Activated gamma-delta T cell (primary cell): ENCODE data around the gene FAM131C.
"Not testable (repeated sequence)": the region's sequence is repeated elsewhere in the genome, so short reads cannot be mapped to it uniquely, and the experiment has no call there.

Source experiments
- DNase-seq: peaks from one replicate; lab custom pipeline; 2025; lab: John Stamatoyannopoulos, UW

FAM131C gene

DNA sequence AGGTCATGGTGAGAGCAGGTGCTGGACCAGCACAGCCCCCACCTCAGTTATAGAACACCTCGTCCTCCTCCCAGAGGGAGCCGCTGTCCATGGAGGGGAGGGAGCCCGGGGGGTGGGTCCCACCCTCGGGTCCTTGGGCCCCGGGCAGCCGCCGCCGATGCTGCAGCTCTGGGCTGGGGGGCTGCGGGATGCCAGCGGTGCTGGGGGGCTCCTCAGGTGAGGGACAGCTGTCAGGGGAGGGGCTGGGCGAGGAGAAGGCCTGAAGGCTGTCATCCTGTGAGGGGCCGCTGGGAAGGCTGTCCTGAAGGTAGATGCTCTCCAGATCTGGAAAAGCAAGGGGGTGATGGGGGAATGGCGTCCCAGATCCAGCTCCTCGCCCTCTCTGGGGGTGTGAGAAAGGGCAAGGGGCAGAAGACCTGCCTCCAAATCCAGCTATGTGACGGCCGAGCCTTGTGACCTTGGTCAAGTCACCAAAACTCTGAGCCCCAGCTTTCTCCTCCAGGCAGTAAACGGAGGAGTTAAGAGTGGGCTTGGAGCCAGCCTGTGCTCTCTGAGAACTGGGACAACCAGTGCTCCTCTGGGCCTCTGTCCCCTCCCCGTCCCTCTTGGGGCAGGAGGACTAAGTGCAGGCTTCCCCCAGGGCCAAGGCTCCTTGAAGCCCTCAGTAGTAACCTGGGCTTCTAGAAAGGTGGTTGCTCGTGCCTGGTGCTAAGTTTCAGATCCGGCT, 14.9 kb downstream of the FAM131C start:
- DNase-seq: not testable (repeated sequence)

DNA sequence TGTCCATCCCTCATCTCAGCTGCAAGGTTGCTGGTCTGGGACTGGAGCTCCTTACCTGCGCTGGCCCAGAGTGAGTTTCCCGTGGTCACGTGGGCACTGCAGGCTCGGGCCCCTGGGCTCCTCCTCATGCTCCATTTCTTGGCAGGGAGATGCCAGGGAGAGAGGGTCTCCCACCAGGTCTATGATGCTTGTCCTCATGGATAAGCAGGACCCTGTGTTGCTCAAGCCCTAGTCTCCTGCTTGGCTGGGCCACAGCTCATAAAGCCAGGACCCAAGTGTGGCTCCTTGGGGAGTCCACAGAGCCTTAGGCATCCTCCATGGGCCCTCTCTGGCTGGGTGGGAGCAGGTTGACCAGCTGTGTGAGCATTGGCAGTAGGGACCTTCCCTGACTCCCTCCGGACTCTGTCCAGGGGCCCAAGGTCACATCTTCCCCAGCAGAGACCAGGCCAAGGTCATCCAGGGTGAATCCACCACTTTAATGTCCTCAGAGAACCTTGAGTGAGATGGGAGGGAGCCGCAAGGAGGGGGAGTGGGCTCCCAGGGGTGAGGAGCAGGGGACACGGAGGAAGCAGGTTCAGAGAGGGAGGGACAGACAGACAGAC, 16.0 kb downstream of the FAM131C start:
- DNase-seq: not testable (repeated sequence)

DNA sequence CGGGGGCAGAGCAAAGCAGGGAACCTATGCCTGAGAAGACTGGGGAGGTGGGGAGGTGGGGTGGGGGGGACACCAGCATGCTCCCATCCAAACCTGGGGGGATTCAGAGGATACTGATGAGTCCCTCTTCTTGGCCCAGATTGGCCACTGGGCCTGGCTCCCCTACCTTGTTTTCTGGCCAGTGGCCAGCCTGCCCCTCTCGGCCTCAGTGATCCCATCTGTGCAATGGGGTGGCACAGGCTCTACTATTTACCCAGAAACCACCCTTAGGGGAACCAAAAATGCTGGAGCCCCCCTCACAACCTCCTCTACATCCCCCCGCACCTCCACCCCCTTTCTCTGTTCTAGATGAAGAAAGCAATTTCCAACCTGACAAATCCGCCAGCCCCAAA, 16.9 kb downstream of the FAM131C start:
- not testable (repeated sequence) for DNase-seq

DNA sequence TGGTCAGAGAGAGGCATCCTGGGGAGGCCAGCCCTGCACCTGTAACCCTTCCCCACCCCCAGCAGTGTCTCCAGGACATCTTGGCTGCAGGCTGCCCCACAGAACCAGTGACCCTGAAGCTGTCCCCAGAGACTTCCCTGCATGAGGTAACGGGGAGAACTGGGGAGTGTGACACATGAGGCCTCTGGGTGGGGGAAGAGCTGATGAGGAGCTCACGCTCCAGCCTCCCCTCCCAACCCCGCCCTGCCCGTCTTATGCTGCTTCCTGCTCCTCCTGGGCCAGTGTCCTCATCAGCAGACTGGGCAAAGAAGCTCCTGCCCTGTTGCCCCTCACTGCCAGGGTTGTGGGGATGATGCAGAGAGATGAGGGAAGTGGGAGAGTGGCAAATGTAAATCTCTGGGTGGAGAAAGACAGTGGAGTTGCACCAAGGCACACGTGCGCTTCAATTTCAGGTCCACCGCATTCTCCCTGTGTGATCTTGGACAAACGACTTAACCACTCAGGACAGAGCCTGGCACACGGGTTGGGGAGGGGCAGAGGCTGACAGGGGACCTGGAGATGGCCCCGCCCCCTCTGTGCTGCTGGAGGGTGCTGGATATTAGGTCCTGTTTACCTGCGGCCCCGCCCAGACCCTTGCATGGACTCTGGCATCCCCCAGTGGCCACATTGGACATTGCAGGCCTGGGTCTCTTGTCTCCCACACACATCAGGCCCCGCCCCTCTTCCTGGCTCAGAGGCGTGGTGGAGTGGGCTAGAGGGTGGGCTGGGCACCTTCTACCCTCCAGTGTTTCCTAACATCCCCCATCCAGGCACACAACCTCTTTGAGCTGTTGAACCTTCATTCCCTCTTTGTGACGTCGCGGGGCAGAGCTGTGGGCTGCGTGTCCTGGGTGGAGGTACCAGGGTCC, 17.6 kb downstream of the FAM131C start:
- DNase-seq: no peak

DNA sequence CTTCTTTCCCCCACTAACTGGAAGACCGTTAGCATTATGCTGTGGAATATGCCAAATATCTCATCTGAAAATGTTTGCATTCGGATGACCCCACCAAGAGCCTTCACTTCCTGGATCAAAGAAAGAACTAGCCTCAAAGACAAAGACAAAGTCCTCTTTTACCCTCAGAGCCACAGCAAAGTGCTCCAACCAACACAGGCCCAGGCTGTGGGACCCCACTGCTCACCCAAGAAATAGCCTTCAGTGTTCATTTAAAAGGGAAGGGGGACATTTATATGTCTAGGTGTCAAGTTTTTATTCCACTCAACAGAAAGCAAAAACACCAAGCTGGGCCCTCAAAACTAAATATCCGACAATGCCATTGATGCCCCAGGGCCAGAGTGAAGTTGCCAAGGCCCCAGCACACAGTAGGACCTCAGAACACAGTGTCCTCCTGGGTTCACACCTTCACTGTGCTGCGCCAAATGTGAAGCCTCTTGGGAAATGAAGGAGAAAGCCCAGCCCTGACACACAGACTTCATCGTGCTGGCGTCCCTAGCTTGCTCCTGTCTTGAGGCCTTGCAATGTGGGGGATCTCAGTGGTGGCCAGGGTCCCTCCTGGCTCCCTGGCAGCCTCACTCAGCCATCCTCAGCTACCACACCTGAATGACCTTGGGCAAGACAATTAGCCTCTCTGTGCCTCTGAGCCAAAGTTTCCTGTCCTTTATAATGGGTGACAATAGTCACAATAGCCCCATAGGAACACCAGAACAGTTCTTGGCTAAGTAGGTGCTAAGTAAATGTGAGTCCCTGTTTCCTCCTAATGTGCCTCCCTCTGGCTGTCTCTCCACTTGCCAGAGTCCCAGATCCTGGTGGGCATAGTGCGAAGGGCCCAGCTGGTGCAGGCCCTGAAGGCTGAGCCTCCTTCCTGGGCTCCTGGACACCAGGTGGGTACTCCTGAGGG, 18.6 kb downstream of the FAM131C start:
- no peak for DNase-seq

DNA sequence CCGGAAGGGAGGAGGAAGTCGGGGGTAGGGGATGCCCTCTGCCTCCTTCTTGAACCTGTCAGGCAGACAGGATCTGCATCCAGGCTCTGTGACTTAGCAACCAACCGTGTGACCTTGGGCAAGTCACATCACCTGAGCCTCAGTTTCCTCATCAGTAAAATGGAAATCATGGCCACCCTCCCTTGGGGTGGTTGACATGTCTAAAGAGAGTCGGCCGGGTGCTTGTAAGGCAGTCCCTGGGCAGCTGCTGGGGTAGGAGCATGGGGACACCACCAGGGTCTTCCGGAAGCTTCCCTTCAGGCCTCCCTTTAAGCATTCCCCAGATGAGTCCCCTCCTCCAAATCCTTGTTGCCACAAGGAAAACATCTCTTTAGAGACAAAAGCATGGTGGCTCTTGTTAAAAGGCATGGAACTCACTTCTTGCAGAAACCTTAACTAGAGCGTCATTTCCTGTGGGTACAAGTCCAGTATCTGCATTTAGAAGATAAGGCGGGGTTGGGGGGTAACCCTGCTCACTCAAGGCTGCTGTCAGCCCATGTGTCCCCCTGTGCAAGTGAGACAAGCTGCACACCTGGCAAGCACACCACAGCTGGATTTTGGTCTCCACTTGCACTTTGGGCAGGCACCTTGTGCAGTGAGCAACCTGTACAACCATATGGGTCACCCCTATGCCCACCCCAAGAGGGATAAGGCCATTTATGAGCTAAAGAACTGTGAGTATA, 19.5 kb downstream of the FAM131C start:
- DNase-seq: no peak

DNA sequence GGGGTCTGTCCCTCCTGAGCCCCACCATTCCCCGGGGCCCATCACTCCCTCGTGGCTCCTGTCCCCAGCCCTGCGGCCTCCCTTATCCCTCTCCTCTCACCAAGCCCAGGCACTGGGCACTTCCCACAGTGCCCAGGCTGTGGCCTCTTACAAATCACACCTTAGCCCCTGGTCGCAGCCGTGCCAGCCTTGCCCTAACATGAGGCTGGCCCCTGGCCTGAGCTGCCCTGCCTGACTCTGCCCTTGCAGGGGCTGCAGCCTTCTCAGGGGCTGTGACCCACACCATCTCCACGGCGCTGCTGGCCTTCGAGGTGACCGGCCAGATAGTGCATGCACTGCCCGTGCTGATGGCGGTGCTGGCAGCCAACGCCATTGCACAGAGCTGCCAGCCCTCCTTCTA, 21.5 kb downstream of the FAM131C start:
- not testable (repeated sequence) for DNase-seq

DNA sequence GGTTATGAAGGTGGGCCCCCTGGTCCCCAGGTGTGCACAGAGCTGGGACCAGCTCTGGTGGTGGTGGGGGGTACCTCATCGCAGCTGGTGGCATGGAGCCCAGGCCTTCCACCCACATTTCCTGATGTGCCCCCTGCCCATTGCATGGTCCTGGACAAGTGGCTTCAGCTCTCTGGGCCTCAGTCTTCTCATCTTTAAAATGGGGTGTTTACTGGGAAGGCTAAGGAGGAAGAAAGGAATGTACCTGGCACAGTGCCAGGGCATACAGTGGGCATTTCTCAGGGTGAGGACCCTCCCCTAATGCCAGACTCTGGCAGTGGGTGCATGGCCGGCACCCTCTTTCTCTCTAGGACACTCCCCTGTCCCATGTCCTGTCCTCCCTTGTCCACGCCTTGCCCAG, 22.4 kb downstream of the FAM131C start:
- no peak for DNase-seq

DNA sequence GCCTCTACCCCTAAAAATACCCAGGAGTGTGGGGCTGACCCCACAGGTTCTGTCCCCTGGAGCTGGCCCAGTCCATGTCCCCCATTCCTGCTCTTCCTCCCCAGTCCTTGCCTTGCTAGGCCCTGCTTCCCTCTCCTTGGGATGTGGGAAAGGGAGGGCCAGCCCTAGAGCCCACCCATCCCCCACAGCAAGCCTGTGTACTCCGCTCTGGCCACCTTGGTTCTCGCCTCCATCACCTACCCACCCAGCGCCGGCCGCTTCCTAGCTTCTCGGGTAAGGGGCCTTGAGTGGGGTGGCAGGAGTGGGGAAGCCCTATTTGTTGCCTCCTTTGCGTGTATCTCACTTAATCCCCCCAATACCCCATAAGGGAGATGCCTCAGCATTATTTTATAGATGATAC, 23.1 kb downstream of the FAM131C start:
- DNase-seq: no peak

DNA sequence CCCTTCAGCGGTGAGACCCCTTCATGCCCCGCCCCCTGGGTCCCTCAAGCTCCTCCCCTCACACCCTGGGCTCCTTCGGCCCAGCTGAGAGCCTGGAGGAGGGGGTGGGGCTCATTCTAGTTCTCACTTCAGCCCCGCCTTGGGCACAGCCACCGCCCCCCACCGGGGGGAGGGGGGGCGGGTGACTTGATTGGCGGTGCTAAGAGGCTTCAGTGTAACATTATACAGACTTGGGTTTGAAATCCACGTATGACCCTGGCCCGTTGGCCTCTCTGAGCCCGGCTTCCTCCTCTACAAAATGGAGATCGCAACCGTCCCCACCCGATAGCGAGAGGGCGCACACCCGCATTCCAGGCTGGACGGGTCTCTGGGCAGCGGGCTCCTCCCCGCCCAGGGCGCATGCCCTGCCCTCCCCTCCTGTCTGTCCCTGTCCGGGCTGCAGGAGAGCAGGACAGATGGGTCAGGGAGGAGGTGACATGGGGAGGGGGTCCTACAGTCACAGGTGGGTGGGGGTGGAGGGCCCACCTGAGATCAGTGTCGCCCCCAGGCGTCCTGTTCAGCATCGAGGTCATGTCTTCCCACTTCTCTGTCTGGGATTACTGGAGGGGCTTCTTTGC, 24.8 kb downstream of the FAM131C start:
- DNase-seq: no peak

DNA sequence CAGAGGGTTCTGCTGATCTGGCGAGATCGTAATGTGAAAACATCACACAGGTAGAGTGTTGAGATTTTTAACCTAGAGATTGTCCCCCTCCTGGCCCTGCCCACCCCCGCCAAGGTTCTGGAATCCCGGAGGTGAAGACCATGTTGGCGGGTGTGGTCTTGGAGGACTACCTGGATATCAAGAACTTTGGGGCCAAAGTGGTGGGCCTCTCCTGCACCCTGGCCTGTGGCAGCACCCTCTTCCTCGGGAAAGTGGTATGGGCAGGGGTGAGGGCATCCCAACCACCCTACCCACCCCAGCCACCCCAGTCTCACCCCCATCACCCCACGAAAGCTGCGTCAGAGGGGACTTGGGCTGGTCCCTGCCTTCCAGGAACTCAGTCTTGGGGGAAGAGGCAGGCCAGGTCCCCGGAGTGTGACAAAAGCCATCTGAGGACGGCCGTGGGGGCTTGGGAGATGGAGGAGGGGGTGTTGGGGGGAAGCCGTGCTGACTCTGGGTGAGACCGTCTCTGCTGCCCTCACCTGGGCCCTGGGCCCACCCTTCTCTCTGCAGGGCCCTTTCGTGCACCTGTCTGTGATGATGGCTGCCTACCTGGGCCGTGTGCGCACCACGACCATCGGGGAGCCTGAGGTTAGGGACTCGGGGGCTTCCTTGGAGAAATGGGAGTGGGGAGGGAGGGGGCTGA, 25.5 kb downstream of the FAM131C start:
- DNase-seq: no peak

DNA sequence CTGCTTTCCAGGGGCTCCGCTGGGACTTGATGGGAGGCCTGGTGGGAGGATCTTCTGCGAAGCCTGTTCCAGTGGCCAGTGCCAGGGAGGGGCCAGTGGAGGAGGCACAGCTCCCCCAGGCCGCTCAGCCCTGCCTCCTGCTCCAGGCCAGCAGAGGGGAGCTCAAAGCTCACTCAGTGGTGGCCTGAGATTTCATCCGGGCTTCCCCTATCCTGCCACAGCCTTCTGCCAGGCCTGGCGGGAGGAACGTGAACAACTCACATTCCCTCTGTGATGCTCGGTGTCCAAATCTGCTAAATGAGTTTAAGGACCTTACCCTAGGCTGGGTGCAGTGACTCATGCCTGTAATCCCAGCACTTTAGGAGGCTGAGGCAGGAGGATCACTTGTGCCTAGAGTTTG, 26.6 kb downstream of the FAM131C start:
- no peak for DNase-seq

DNA sequence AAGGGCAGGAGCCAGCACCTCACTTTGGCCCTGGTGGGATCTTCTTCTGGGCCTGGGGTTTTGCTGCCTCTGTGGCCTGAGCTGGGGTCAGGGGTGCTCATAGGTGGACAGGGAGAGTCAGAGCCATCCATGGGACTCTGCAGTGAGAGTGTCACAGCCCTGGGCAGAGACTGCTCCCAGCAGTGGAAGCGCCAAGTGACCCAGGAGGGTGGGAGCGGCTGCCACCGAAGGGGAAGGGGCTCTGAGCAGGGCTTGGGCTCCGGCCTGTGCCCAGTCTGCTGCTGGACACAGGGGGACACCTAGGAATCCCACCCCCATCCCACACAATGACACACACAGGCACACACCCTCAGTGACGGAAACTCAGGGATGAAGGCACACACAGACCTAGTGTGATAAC, 29.5 kb downstream of the FAM131C start:
- no peak for DNase-seq

DNA sequence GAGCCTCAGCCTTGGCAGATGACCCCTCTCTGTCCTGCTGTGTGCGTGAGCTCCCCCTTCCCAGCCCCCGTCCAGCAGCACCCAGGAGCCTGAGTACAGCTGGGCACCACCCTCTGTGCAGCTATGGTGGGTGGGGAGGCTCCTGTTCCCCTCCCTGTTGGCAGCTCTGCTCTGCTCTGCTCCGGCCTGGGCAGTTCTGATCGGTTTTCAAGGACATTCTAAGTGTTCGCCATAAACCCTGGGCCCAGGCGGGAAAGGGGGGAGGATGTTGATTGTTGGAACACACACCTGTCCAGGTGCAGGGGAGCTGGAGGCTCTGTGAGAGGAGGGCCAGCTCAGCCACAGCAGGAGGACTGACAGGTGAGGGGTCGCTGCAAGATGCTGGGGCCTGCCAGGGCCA, 29.9 kb downstream of the FAM131C start, which contains the start of gene CLCNKB:
CLCNKB (plus strand) TSS at position 262 of the 400 bp plus-strand sequence. CDS start 711 bp downstream, outside the sequence.
- DNase-seq: no peak

DNA sequence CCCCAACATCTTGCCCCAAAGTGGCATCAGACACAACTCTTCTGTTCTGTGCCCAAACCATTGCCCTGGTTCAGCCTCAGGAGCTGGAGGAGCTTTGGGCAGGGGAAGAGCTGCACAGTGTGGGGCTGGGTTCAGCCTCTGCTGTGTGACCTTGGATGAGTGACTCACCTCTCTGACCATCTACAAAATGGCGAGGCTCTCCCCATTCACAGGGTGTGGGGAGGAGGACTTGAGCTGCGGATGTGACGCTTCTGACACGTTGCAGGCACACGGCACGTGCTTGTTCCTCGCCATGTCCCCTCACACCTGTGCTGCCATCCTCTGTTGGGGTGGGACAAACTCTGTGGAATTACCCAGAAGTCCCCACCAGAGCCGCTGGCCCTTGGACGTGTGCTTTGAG, 30.8 kb downstream of the FAM131C start:
- not testable (repeated sequence) for DNase-seq

DNA sequence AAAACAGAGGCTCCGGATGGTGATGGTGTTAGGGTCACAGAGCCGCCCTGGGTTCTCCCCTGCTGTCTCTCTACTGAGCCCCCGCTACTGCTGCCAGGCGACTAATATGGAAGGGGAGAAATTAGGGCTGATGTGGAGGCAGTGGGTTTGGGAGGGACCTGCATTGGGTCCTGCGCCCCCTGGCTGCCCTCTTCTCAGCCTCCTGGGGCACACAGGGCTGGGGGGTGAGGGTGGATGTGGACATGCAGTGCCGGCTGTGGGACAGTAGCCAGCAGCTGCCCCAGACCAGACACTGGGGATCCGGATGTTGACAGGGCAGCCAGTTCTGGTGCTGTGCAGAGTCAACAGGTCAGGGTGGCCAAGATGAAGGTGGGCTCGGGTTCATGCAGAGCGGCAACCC, 31.4 kb downstream of the FAM131C start:
- no peak for DNase-seq

DNA sequence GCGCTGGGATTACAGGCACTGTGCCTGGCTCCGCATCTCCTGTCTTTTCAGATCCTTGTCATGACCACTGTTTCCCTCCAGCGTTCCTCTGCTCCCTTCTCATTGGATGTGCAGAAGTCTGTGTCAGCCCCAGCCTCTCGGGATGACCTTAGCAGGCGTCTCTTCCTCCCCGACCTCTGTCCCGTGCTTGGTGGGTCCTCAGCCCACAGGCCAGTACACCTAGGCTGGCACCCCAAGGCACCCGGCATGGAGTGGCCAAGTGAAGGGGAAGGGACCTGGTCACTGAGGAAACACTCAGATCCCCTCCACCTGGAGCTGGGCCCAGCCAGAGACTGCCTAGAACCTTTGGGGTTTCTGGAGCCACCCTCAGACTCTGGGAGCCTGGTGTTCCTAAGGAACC, 32.3 kb downstream of the FAM131C start:
- no peak for DNase-seq

DNA sequence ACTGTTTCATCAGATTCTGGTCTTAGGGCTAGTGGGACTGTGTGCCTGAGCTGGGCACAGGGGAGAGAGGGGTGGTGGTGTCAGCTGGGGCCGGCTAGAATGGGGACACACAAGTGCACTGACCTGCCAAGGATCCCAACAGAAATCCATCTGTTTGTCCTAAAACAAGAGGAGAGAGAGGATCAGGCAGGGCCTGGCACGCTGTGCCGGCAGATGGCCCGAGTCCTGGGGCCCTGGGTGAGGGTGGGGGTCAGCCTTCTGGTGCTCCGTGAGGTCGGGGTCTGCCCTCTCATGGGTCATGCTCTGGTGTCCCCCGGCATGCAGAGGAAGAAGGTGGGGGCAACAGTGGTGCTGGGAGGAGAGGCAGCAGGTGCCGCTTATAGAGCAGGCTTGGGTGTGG, 33.6 kb downstream of the FAM131C start:
- not testable (repeated sequence) for DNase-seq

DNA sequence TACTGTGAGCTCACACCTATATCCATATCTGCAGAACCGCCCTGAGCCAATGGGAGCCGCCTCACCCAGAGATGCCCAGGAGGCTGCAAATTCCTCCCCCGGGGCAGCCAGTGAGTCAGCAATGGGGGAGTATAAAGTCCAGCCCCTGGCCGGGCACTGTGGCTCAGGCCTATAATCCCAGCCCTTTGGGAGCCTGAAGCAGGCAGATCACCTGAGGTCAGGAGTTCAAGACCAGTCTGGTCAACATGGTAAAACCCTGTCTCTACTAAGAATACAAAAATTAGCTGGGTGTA, 34.9 kb downstream of the FAM131C start:
- no peak for DNase-seq

DNA sequence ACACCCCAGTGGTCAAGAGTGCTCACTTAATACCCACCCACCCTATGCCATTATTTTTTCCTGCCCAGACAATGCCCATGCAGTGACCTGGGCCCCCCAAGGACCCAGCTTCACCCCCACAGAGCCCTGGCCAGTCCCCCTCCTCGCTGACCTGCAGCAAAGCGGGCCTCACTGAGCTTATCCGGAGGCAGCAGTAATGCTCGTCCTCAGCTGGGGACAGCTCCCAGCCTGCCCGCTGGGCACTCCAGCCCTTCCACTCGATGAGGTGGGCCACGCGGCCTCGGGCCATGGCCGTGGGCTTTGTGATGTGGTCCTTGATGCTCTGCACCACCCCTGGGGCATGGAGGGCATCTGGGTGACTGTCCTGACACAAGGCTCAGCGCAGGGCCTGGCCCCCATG, 37.0 kb downstream of the FAM131C start:
- DNase-seq: not testable (repeated sequence)
